Gastroesophageal sphincter (tissue), 3 donors: ENCODE data around the gene LTBP1.

ENCODE experiments used
- EP300 ChIP-seq: sonication (generic); formaldehyde crosslinking; IDR thresholded peaks from one replicate; pipeline ENCODE4 v1.6.1; 2017; ENCODE audit warnings: antibody characterized with exemption, mild to moderate bottlenecking
- POLR2AphosphoS5 ChIP-seq: sonication (generic); formaldehyde crosslinking; IDR thresholded peaks from one replicate; pipeline ENCODE4 v1.6.1; 2017; ENCODE audit warnings: antibody characterized with exemption
- TF ChIP-seq, protein P1 (sequence below), 4 experiments: fragments of 200-600 bp in 2 of 4; fragments of 450-650 bp in 2 of 4; sonication (generic) in 1 of 4; IDR thresholded peaks; one replicate each; pipeline ENCODE4 v1.5.1; 2017 to 2019; ENCODE audit warnings: antibody characterized with exemption in 4 of 4, mild to moderate bottlenecking in 2 of 4, moderate library complexity in 2 of 4

DNA sequence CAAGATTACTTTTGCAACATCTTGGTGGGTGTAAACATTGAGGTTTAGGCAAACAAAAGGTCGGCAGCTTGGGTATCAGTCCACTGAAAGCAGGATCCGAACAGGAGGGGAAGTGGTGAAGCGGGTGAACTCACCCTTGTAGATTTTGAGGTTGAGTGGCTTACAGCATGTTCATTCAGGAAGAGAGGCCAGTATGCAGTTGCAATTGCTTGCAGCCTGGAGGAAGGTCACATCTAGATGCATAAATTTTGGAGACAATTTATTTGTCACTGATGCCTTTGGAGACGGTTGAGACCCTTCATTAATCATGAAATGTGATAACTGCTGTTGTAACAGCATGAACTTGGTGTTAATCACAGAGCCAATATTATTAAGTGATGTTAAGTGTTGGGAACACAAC is 131.1 kb downstream of the LTBP1 start:
- TF ChIP-seq, protein P1, sequence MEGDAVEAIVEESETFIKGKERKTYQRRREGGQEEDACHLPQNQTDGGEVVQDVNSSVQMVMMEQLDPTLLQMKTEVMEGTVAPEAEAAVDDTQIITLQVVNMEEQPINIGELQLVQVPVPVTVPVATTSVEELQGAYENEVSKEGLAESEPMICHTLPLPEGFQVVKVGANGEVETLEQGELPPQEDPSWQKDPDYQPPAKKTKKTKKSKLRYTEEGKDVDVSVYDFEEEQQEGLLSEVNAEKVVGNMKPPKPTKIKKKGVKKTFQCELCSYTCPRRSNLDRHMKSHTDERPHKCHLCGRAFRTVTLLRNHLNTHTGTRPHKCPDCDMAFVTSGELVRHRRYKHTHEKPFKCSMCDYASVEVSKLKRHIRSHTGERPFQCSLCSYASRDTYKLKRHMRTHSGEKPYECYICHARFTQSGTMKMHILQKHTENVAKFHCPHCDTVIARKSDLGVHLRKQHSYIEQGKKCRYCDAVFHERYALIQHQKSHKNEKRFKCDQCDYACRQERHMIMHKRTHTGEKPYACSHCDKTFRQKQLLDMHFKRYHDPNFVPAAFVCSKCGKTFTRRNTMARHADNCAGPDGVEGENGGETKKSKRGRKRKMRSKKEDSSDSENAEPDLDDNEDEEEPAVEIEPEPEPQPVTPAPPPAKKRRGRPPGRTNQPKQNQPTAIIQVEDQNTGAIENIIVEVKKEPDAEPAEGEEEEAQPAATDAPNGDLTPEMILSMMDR (IDR thresholded peaks at IDR 0.05) = no peak
- no peak for TF ChIP-seq EP300
- TF ChIP-seq POLR2AphosphoS5 = no peak
